SK-MEL-5 (cell line): ENCODE measurements around the gene TUFT1. TPM values are rescaled to one million over a fixed set of nuclear protein-coding genes. Genes with fewer than 3 reads are reported as not detected.
"Not testable (repeated sequence)": the region's sequence is repeated elsewhere in the genome, so short reads cannot be mapped to it uniquely, and the experiment has no call there.

ENCODE experiments used
- DNase-seq: peaks from one replicate; pipeline ENCODE4 v3.0.0-alpha.2; 2016; ENCODE audit warnings: low read depth, low spot score
- in situ Hi-C: cut with HindIII; loops from 2 replicates; pipeline ENCODE4 v1.10.0; 2016; ENCODE audit warnings: low sequenced_read_pairs, high pct_unique_total_duplicates, low pct_unique_long_range_greater_than_20kb
- total RNA-seq: library from RNA; depleted of rRNA; stranded (reverse); fragments of >200 nt; shearing (Covaris generic); gene quantifications from 2 replicates; pipeline ENCODE4 v1.2.3, GENCODE V29; 2014

The TUFT1 gene
- total RNA-seq, 1 experiment from 2014 or later, result 4.2 TPM

GRCh38 chr1:151594143-151594625 is 54.1 kb downstream of the TUFT1 start:
- peak; percentile 75 for DNase-seq
- in situ Hi-C loops, result no loop called here

GRCh38 chr1:151596166-151596953 is 56.3 kb downstream of the TUFT1 start:
- DNase-seq, result no peak
- in situ Hi-C loops, result no loop called here

- in situ Hi-C loops, DNase-seq: not testable (repeated sequence)
Observed at GRCh38 chr1:151602550-151602949, 62.4 kb downstream of the TUFT1 start.

- no peak for DNase-seq
- in situ Hi-C loops, result no loop called here
Observed at GRCh38 chr1:151604291-151604690, 64.2 kb downstream of the TUFT1 start.

- in situ Hi-C loops, result no loop called here
- DNase-seq, result peak; percentile 40
Observed at GRCh38 chr1:151606384-151606783, 66.3 kb downstream of the TUFT1 start.

- in situ Hi-C loops, result no loop called here
- DNase-seq, result no peak
Observed at GRCh38 chr1:151606857-151607256, 66.7 kb downstream of the TUFT1 start.

GRCh38 chr1:151610142-151610541 is 70.0 kb downstream of the TUFT1 start:
- DNase-seq, result no peak
- in situ Hi-C loops, result no loop called here

GRCh38 chr1:151611288-151611790 is 71.2 kb downstream of the TUFT1 start:
- in situ Hi-C loops, result no loop called here
- DNase-seq, result peak; percentile 69

GRCh38 chr1:151611832-151612500 is 71.9 kb downstream of the TUFT1 start, which contains the start of gene SNX27:
Gene SNX27 (plus strand): TSS chr1:151612050. CDS start chr1:151612202, 152 bp downstream.
- peak; percentile 99 for DNase-seq
- in situ Hi-C loops, result no loop called here

GRCh38 chr1:151612501-151613281 is 72.6 kb downstream of the TUFT1 start:
- in situ Hi-C loops, result no loop called here
- DNase-seq, result peak; percentile 37

- in situ Hi-C loops, result no loop called here
- DNase-seq, result no peak
Observed at GRCh38 chr1:151613282-151613780, 73.2 kb downstream of the TUFT1 start.

- DNase-seq, result no peak
- in situ Hi-C loops, result no loop called here
Observed at GRCh38 chr1:151615711-151616504, 75.8 kb downstream of the TUFT1 start.

GRCh38 chr1:151616505-151616849 is 76.4 kb downstream of the TUFT1 start:
- no peak for DNase-seq
- in situ Hi-C loops, result no loop called here

- in situ Hi-C loops, result no loop called here
- DNase-seq, result no peak
Observed at GRCh38 chr1:151618003-151618402, 77.9 kb downstream of the TUFT1 start.

GRCh38 chr1:151618470-151618869 is 78.4 kb downstream of the TUFT1 start:
- DNase-seq, result no peak
- in situ Hi-C loops, result no loop called here

- in situ Hi-C loops, DNase-seq: not testable (repeated sequence)
Observed at GRCh38 chr1:151618996-151619395, 78.9 kb downstream of the TUFT1 start.

GRCh38 chr1:151619489-151620093 is 79.5 kb downstream of the TUFT1 start:
- no peak for DNase-seq
- in situ Hi-C loops, result no loop called here
